Mesodermal cell (in vitro differentiated cells): ENCODE data around the gene DIP2C.
A peak's percentile ranks its signal among the peaks of the same experiment; 100 is the strongest.

ENCODE experiments used
- H3K27ac ChIP-seq: 2 replicates; pipeline ENCODE4 v1.7.0; 2013; ENCODE audit warnings: mild to moderate bottlenecking, low read depth, low read length, moderate library complexity; ENCODE audit not compliant: severe bottlenecking
- H3K36me3 ChIP-seq: 2 replicates; pipeline ENCODE4 v1.7.1; 2013; ENCODE audit warnings: mild to moderate bottlenecking, low read length, moderate library complexity; ENCODE audit not compliant: control insufficient read depth, insufficient read depth
- H3K4me1 ChIP-seq: one replicate; pipeline ENCODE4 v1.7.1; 2013; ENCODE audit warnings: mild to moderate bottlenecking, low read length; ENCODE audit not compliant: insufficient read depth, control insufficient read depth, poor library complexity, severe bottlenecking
- H3K4me3 ChIP-seq: 2 replicates; pipeline ENCODE4 v1.7.0; 2013; ENCODE audit warnings: low read length, control low read depth, mild to moderate bottlenecking; ENCODE audit not compliant: insufficient read depth, poor library complexity, severe bottlenecking; ENCODE audit errors: extremely low read depth
- H3K9me3 ChIP-seq: 2 replicates; pipeline ENCODE4 v1.7.1; 2013; ENCODE audit warnings: mild to moderate bottlenecking, low read length, moderate library complexity; ENCODE audit not compliant: control insufficient read depth
- WGBS, 2 experiments: methylation state at CpG; one replicate each; pipeline ENCODE4 v1.1.5; 2013; ENCODE audit warnings: missing lambda C conversion rate in 2 of 2; ENCODE audit not compliant: insufficient coverage in 2 of 2; 5-methylcytosine and 5-hydroxymethylcytosine counted together

The DIP2C gene

GRCh38 chr10:665579-666091 lies 23.8 kb downstream of the DIP2C start:
- Histone ChIP-seq H3K9me3 (no peaks in the 10 kb centered on the region), H3K4me3 (no peak overlapping the region), H3K36me3 (no peaks in the 10 kb centered on the region), H3K27ac (no peak overlapping the region), H3K4me1 (peaks cover 26% of the 10 kb centered on the region)
- WGBS, 2 experiments = 94 to 96% methylated on average over 25 to 26 of the region's 30 CpGs

- H3K4me1 ChIP-seq = peaks cover 30% of the 10 kb centered on the region
- no peaks in the 10 kb centered on the region for H3K9me3 ChIP-seq
- H3K36me3 ChIP-seq = no peaks in the 10 kb centered on the region
- 97% methylated on average over 3 of the region's 4 CpGs; no CpG with 5 or more reads in 1 of the 2 experiments for WGBS, 2 experiments
- H3K4me3 ChIP-seq = no peak overlapping the region
- H3K27ac ChIP-seq = no peak overlapping the region
Measured at GRCh38 chr10:664893-665292, 24.6 kb downstream of the DIP2C start.

- Histone ChIP-seq H3K36me3 (no peaks in the 10 kb centered on the region), H3K4me3 (no peak overlapping the region), H3K9me3 (no peaks in the 10 kb centered on the region), H3K4me1 (peaks cover 34% of the 10 kb centered on the region), H3K27ac (peak overlapping the region; percentile 23)
- 100% methylated on average over 3 of the region's 7 CpGs for WGBS, 2 experiments
Measured at GRCh38 chr10:664301-664700, 25.2 kb downstream of the DIP2C start.

- WGBS, 2 experiments = 70% methylated on average over 12 to 13 of the region's 13 CpGs
- no peaks in the 10 kb centered on the region for H3K36me3 ChIP-seq
- no peaks in the 10 kb centered on the region for H3K9me3 ChIP-seq
- H3K4me1 ChIP-seq = peaks cover 37% of the 10 kb centered on the region
- no peak overlapping the region for H3K4me3 ChIP-seq
- peak overlapping the region; percentile 23 for H3K27ac ChIP-seq
Measured at GRCh38 chr10:663831-664251, 25.6 kb downstream of the DIP2C start.

GRCh38 chr10:663466-663751 lies 26.1 kb downstream of the DIP2C start:
- Histone ChIP-seq H3K27ac (peak overlapping the region; percentile 57), H3K4me1 (peaks cover 37% of the 10 kb centered on the region), H3K36me3 (no peaks in the 10 kb centered on the region), H3K9me3 (no peaks in the 10 kb centered on the region), H3K4me3 (no peak overlapping the region)
- WGBS, 2 experiments = 93 to 94% methylated on average over 9 of the region's 9 CpGs

- 87 to 90% methylated on average over 9 to 10 of the region's 11 CpGs for WGBS, 2 experiments
Measured at GRCh38 chr10:662686-663465, 26.6 kb downstream of the DIP2C start.

GRCh38 chr10:662223-662605 lies 27.3 kb downstream of the DIP2C start:
- Histone ChIP-seq H3K9me3 (no peaks in the 10 kb centered on the region), H3K4me1 (peaks cover 37% of the 10 kb centered on the region), H3K36me3 (no peaks in the 10 kb centered on the region), H3K27ac (no peak overlapping the region), H3K4me3 (no peak overlapping the region)
- WGBS, 2 experiments = 97 to 98% methylated on average over 6 of the region's 9 CpGs

More at GRCh38 chr10:662686-663465, 26.6 kb downstream of the DIP2C start:
- Histone ChIP-seq H3K4me1 (peaks cover 37% of the 10 kb centered on the region), H3K36me3 (no peaks in the 10 kb centered on the region), H3K27ac (peak overlapping the region; percentile 57), H3K4me3 (no peak overlapping the region), H3K9me3 (no peaks in the 10 kb centered on the region)

GRCh38 chr10:661597-662222 lies 27.8 kb downstream of the DIP2C start:
- H3K4me3 ChIP-seq = no peak overlapping the region
- H3K9me3 ChIP-seq = no peaks in the 10 kb centered on the region
- H3K27ac ChIP-seq = no peak overlapping the region
- 68 to 79% methylated on average over 16 of the region's 16 CpGs for WGBS, 2 experiments
- no peaks in the 10 kb centered on the region for H3K36me3 ChIP-seq
- H3K4me1 ChIP-seq = peaks cover 37% of the 10 kb centered on the region

- Histone ChIP-seq H3K4me1 (peaks cover 37% of the 10 kb centered on the region), H3K9me3 (no peaks in the 10 kb centered on the region), H3K4me3 (no peak overlapping the region), H3K27ac (no peak overlapping the region), H3K36me3 (no peaks in the 10 kb centered on the region)
- 88 to 89% methylated on average over 14 of the region's 14 CpGs for WGBS, 2 experiments
Measured at GRCh38 chr10:660970-661596, 28.4 kb downstream of the DIP2C start.

- WGBS, 2 experiments = 97 to 98% methylated on average over 5 of the region's 6 CpGs
- H3K9me3 ChIP-seq = no peaks in the 10 kb centered on the region
- peak overlapping the region; percentile 81 for H3K27ac ChIP-seq
- H3K4me3 ChIP-seq = no peak overlapping the region
- peaks cover 37% of the 10 kb centered on the region for H3K4me1 ChIP-seq
- H3K36me3 ChIP-seq = no peaks in the 10 kb centered on the region
Measured at GRCh38 chr10:660413-660969, 29.0 kb downstream of the DIP2C start.
